NB4 (cell line): ENCODE measurements around the gene MSANTD7.

Experiments used
- CTCF ChIP-seq: IDR thresholded peaks from one replicate; pipeline ENCODE4 v1.5.1; 2012; ENCODE audit warnings: low read depth, low read length
- MAX ChIP-seq: IDR thresholded peaks from 2 replicates; pipeline ENCODE4 v1.6.1; 2011; ENCODE audit warnings: low read depth, low read length
- POLR2A ChIP-seq: IDR thresholded peaks from 2 replicates; pipeline ENCODE4 v1.6.1; 2011; ENCODE audit warnings: mild to moderate bottlenecking; ENCODE audit not compliant: insufficient read length; ENCODE audit errors: extremely low read depth

- TF ChIP-seq CTCF (no peak), POLR2A (no peak), MAX (no peak)
Measured at GRCh38 chr10:14879124-14879927, 41.2 kb downstream of the MSANTD7 start.
